ENCODE measurements around the gene PRICKLE4. TPM values are rescaled to one million over a fixed set of nuclear protein-coding genes. Genes with fewer than 3 reads are reported as not detected.

The PRICKLE4 gene
- total RNA-seq, 1 experiment from 2014 or later, result 2.9 TPM

DNA sequence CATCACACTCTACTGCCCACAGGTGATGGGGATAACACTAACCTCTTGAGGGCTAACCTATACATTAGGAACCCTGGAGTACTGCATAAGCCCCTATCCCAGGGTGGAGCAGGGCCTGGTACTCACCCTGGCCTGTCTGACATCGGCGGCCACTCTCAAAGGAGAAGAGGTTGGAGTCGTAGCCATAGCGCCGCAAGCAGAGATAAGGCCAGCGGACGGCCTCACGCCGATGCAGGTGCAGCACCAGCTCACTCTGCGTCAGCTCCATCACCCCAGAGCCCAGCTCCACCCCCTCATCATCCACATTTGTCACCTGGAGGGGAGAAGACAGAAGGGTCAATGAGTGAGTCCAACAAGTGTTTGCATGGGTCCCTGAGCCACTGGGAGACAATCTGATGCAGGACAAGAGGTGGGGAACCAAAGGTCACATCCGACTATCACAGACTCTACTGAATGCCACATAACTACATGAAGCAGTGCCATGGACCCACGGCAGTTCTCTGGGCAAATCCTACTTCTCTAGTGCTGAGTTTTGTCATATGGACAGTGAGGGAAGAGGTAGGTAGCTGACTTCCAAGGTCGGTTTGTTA, 5.2 kb upstream of the PRICKLE4 start:
- Histone ChIP-seq H3K27me3 (ENCODE audit: insufficient read depth, low read length) (no peaks in the 10 kb centered on the region), H3K9ac (ENCODE audit: low read length) (no peak overlapping the region), H4K20me1 (ENCODE audit: insufficient read depth) (no peaks in the 10 kb centered on the region), H3K9me2 (ENCODE audit: insufficient read depth) (no peaks in the 10 kb centered on the region), H3K79me2 (ENCODE audit: insufficient read depth, low read length) (no peaks in the 10 kb centered on the region), H3K4me1 (ENCODE audit: control insufficient read depth in 1 of 2, insufficient read depth in 2 of 2, low read length in 2 of 2) (peaks cover 4 to 10% of the 10 kb centered on the region in 2 experiments; a peak in 1 of 4 replicates), H3K36me3 (ENCODE audit: control insufficient read depth in 1 of 2, insufficient read depth in 2 of 2, low read length in 2 of 2) (peaks cover 0 to 5% of the 10 kb centered on the region in 2 experiments; a peak in 2 of 4 replicates), H2AFZ (ENCODE audit: low read depth, low read length, poor library complexity, severe bottlenecking) (no peak overlapping the region), H3K4me2 (ENCODE audit: low read length) (no peak overlapping the region), H3K4me3 (replicated peaks in 1 of 2; ENCODE audit: low read depth in 1 of 2, low read length in 2 of 2) (no peak overlapping the region), H3K9me3 (ENCODE audit: control insufficient read depth in 1 of 2, insufficient read depth in 1 of 2, low read depth in 1 of 2, low read length in 2 of 2) (no peaks in the 10 kb centered on the region), H3K27ac (ENCODE audit: low read depth, low read length) (no peak overlapping the region)
- POLR2A ChIA-PET, result no interaction called here
- no TSS peak for BruUV-seq (replicated peaks)
- CTCF ChIA-PET, result interaction anchor here (1.0 to 1.6 kb wide), 2 partner anchors 41 to 70 kb away, joined by 4 to 5 read pairs; no protein-coding TSS in a partner anchor
- TF ChIP-seq, protein P1, sequence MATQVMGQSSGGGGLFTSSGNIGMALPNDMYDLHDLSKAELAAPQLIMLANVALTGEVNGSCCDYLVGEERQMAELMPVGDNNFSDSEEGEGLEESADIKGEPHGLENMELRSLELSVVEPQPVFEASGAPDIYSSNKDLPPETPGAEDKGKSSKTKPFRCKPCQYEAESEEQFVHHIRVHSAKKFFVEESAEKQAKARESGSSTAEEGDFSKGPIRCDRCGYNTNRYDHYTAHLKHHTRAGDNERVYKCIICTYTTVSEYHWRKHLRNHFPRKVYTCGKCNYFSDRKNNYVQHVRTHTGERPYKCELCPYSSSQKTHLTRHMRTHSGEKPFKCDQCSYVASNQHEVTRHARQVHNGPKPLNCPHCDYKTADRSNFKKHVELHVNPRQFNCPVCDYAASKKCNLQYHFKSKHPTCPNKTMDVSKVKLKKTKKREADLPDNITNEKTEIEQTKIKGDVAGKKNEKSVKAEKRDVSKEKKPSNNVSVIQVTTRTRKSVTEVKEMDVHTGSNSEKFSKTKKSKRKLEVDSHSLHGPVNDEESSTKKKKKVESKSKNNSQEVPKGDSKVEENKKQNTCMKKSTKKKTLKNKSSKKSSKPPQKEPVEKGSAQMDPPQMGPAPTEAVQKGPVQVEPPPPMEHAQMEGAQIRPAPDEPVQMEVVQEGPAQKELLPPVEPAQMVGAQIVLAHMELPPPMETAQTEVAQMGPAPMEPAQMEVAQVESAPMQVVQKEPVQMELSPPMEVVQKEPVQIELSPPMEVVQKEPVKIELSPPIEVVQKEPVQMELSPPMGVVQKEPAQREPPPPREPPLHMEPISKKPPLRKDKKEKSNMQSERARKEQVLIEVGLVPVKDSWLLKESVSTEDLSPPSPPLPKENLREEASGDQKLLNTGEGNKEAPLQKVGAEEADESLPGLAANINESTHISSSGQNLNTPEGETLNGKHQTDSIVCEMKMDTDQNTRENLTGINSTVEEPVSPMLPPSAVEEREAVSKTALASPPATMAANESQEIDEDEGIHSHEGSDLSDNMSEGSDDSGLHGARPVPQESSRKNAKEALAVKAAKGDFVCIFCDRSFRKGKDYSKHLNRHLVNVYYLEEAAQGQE (IDR thresholded peaks at IDR 0.05; ENCODE audit: low read depth), result no peak
- TF ChIP-seq, protein P2, sequence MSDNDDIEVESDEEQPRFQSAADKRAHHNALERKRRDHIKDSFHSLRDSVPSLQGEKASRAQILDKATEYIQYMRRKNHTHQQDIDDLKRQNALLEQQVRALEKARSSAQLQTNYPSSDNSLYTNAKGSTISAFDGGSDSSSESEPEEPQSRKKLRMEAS (IDR thresholded peaks at IDR 0.05), result no peak
- TF ChIP-seq RAD21 (IDR thresholded peaks at IDR 0.05; ENCODE audit: low read depth), result no peak
- no peak for TF ChIP-seq ELF1 (IDR thresholded peaks at IDR 0.05; ENCODE audit: borderline replicate concordance, low read depth)
- no peak for TF ChIP-seq SRF (IDR thresholded peaks at IDR 0.05; ENCODE audit: low read depth)
- TF ChIP-seq YY1 (IDR thresholded peaks at IDR 0.05; ENCODE audit: extremely low read depth, insufficient replicate concordance, low read depth, low read length), result no peak
- no peak for TF ChIP-seq TCF7L2 (IDR thresholded peaks at IDR 0.05; ENCODE audit: borderline replicate concordance, extremely low read depth, insufficient read depth, insufficient read length)
- TF ChIP-seq POLR2A (IDR thresholded peaks at IDR 0.05; ENCODE audit: borderline replicate concordance, extremely low read depth, insufficient read depth, insufficient read length), result no peak
- TF ChIP-seq, protein P3, sequence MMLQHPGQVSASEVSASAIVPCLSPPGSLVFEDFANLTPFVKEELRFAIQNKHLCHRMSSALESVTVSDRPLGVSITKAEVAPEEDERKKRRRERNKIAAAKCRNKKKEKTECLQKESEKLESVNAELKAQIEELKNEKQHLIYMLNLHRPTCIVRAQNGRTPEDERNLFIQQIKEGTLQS (IDR thresholded peaks at IDR 0.05), result no peak
- RAD21 ChIA-PET (ENCODE audit: low non-redundant PET in 1 of 2, low total read pairs in 2 of 2, uncharacterized antibody in 2 of 2, unreplicated experiment in 2 of 2), result no interaction called here
- intact Hi-C loops (cut with micrococcal nuclease), result loop anchor here (10.0 kb wide), 1 partner anchor 171 kb away; no protein-coding TSS in a partner anchor
- DNase-seq (ENCODE audit: low read depth, low spot score), result no peak
- ATAC-seq, result no peak

All from HCT116 (cell line).